Skeletal muscle cell (primary cell): ENCODE measurements around the gene USP47.

Source experiments
- DNase-seq: peaks from one replicate; pipeline ENCODE4 v3.0.0-alpha.2; 2010; ENCODE audit warnings: low read depth
- H3K4me3 ChIP-seq: 2 replicates; pipeline ENCODE4 v1.5.1; 2011; ENCODE audit warnings: low read depth, mild to moderate bottlenecking, control low read depth, low read length, moderate library complexity

USP47 gene

GRCh38 chr11:11973866-11974265 lies 132.1 kb downstream of the USP47 start:
- H3K4me3 ChIP-seq = no peak overlapping the region
- DNase-seq = no peak

GRCh38 chr11:11975201-11976092 lies 133.7 kb downstream of the USP47 start:
- DNase-seq = no peak
- H3K4me3 ChIP-seq = no peak overlapping the region

GRCh38 chr11:11976481-11977127 lies 134.8 kb downstream of the USP47 start:
- no peak for DNase-seq

DNA sequence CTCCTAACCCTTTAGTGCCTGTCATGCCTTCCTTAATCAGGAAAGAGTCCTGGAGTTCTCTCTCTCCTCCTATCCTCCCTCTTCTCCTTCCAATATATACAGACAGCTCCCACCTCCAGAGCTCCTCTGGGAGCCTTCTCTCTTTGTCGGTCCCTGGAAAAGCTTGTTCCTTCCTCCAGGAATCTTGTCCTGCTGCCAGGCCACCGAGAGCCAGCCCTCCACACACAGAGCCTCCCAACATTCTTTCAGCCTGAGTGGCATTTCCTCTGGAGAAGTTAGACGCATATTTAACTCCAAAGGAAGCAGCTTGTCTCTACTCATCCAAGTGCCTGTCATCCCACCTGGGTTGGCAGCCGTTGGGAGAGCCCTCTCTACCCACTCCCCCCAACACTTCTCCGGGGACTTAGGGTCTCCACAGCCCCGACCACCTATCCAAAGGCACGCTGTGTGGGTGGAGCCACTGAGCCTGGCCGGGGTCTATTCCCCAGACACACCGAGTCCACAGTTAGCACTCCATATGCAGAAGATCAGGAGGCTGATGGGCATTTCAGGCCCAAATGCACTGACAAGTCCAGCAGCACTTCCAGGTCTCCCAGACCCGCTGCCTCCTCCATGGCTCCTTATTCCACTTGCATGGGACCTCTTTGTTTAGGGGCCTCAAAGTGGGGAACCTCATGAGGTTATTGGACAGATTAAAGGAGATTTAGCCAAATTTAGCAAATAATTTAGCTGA lies 135.6 kb downstream of the USP47 start:
- no peak overlapping the region for H3K4me3 ChIP-seq
- DNase-seq = peak; percentile 74

More at GRCh38 chr11:11976481-11977127, 134.8 kb downstream of the USP47 start:
- no peak overlapping the region for H3K4me3 ChIP-seq

DNA sequence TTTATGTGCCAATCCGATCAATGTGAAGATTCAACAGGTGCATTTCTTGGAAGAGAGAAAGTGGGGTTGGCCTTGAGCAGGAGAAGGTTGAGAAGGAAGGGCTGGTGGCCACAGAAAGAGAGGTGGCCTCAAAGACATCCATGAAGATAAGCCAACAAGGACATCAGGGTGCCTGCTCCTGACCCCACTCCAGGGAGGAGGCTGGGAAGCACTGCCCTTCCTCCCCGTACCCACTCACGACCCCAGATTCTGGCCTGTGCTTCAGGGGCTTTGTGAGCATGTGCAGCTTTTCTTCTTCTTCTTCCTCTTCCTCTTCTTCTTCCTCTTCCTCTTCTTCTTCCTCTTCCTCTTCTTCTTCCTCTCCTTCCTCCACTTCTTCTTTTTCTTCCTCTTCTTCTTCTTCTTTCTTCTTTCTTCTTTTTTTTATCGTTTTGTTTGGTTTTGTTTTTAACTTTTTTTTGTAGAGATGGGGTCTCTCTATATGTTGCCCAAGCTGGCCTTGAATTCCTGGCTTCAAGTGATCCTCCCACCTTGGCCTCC lies 136.4 kb downstream of the USP47 start:
- DNase-seq = no peak
- H3K4me3 ChIP-seq = no peak overlapping the region

GRCh38 chr11:11978792-11979487 lies 137.2 kb downstream of the USP47 start:
- H3K4me3 ChIP-seq = no peak overlapping the region
- DNase-seq = peak; percentile 86

DNA sequence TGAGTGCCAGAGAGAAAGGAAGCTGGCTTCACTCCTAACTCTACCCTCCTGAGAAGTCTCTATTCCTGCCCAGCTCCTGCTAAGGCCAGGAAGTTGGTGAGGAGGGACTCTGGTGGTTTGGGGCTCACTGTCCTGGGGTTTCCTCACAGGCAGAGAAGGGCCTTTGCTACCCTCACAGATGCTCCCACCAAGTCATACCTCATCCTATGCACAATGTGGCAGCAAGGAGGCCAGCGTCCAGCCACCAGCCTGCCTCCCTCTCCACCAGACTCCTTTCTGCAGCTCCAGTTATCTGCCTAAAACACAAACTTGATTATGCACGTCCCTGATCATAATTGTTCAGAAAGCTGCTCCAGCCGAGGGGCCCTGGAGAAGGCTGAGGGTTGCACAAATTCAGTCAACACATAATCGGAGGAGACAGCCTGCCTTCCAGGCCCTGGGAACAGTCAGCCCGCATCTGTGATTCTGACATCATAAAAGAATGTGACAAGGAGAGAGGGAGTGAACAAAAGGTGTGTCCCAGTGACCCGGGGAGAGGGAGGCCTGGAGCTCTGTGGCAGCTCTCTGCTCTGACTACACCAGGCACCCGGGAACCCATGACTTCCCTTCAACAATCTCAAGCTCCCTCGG lies 137.8 kb downstream of the USP47 start:
- H3K4me3 ChIP-seq = no peak overlapping the region
- peak; percentile 77 for DNase-seq

DNA sequence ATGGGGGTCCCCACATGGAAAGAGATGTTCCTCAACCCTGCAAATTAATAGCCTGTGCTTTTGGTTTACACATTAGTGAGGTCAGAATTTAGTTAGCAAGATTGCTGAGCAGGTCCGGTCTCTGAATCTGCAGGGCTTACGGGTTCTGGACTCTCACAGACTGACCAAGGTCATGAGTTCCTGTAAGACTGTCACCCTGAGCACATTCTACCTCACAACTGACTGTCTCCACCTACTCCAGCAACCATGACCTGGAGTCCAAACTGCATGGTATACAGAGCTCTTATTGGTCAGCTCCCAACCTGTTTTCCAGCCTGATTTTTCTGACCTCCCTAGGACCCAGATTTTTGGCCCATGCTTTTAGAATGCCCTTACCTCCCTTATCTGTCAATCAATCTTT lies 138.4 kb downstream of the USP47 start:
- no peak overlapping the region for H3K4me3 ChIP-seq
- no peak for DNase-seq

DNA sequence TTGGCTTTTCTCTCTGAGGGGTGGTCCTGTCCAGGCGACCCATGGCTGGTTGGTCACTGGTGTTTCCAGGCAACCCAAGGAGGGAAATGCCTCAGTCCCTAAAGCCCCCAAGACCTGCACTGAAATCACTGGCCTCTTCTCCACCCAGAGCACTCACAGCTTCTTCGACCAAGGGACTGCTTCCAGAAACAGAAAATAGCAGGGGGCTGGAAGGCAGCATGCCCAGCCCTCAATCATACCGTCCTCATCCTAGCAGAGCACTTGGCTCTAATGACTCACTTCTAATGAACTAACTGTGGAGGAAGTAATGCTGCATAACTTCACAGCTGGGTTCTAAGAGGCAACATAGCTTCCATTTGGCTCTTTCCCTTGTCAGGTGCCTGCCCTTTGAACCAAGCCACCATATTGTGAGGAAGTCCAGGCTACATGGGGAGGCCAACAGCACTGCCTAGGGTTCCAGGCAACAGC lies 139.1 kb downstream of the USP47 start:
- no peak for DNase-seq
- H3K4me3 ChIP-seq = no peak overlapping the region

GRCh38 chr11:11981364-11981763 lies 139.6 kb downstream of the USP47 start:
- DNase-seq = no peak
- no peak overlapping the region for H3K4me3 ChIP-seq

DNA sequence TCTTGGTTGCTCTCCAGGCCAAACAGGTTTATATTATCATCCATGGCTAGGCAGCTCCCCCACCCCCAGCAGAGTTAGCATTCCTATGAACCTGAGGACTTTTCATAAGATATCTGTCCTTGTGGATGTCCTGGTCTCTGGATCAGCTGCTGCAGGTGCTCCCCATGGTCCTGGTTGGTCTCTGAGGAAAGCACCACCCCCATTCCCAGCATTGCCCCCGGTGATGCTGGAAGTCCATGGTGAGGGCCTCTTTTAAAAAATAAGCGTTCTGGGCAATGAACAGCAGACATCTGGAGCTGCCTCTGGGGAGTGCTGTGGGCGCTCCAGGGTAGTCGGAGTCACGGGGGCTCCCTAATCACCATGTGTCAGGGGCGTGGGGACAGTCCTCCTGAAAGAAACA lies 140.1 kb downstream of the USP47 start:
- no peak for DNase-seq
- no peak overlapping the region for H3K4me3 ChIP-seq

GRCh38 chr11:11982461-11982860 lies 140.7 kb downstream of the USP47 start:
- no peak overlapping the region for H3K4me3 ChIP-seq
- DNase-seq = no peak

DNA sequence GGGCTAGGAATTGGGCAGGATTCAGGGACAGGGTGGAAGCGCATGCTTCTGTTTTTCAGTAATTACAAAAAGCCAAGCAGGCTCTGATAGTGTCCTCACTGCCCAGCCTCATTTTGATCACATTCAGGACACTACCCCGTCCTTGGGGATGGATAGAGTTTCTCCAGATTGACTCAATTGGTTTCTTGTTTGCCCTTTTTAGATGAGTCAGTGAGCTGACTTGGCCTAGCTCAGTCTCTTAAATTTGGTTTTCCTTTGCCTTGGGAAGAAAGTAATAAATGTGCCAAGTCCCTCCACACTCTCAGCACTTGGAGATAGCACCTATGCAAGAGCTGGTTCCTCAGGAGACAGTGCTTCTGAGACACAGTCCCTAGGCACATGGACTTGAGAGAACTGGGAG lies 141.2 kb downstream of the USP47 start:
- no peak for DNase-seq
- H3K4me3 ChIP-seq = no peak overlapping the region

GRCh38 chr11:11983427-11983826 lies 141.7 kb downstream of the USP47 start:
- DNase-seq = no peak
- H3K4me3 ChIP-seq = no peak overlapping the region

DNA sequence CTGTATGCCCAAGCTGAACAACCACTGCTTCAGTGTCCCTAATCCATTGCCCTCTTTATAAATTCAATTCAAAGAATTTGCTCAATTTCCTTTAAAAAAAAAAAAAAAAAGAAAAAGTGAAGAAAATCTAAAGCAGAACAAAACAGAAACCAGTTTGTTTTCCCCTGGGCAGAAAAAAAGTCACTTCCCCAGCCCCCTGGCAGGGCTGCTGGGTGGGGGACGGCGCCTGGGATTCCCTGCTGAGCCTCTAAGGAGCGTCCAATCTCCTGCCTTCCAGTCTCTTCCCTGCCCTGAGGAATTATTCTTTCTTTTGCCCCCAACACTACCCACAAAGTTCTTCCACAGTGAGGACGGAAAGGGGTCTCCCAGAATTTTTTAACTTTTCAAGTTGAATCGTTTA lies 142.8 kb downstream of the USP47 start:
- no peak for DNase-seq
- no peak overlapping the region for H3K4me3 ChIP-seq

DNA sequence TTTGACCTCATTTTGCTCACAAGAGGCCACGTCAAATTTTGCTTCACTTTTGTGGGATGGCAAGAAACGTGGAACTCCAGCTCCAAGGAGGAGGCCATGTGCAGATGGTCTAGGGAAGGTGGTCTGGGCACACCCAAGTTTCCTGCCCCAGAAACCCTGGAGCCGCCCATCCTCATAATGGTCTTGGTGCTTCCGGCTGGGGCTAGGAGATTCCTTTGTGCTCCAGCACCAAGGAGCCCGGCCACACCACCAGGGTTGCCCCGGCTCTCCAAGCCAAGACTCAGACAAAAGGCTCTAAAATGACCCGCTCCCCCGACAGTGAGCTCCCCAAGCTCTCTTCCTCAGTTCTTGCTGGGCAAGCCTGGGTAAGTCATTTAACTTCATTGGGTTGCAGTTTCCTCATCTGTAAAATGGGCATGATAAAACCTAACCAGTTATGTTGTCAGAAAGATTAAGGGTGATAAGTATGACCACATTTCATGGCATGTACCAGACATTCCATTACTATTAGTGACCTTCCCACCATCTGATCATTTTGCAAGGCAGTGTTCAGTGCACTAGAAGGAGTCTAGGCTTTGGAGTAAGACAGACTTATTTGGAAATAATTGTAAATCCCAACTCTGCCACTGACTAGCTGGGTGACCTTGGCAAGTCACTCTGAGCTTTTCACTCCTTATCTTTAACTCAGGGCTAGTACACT lies 143.4 kb downstream of the USP47 start:
- DNase-seq = no peak
- no peak overlapping the region for H3K4me3 ChIP-seq

- H3K4me3 ChIP-seq = no peak overlapping the region
- no peak for DNase-seq
These were observed 144.5 kb downstream of the USP47 start for GRCh38 chr11:11985954-11986949.
